K562 (cell line): ENCODE data around the gene ELAVL3. TPM values are rescaled to one million over a fixed set of nuclear protein-coding genes. Genes with fewer than 3 reads are reported as not detected.

Source experiments
- ATAC-seq: fragments of 200-7000 bp; cut with Tn5 transposase; 3 replicates; pipeline ENCODE4 v1.9.1; 2020; ENCODE audit warnings: moderate library complexity
- BruUV-seq: library from RNA; stranded (reverse); fragments of 400-500 nt; replicated peaks from 2 replicates; lab custom pipeline; 2021; lab: Mats Ljungman, UMichigan
- CTCF ChIA-PET: fragments of 300-600 bp; formaldehyde crosslinking; extraction: SDS; loops from one replicate; lab custom pipeline; 2021; ENCODE audit warnings: low intra/inter-chr PET ratio; lab: Yijun Ruan, JAX
- POLR2A ChIA-PET: fragments of 300-600, 350-650 bp; sonication (Branson Sonifier 250); formaldehyde crosslinking; extraction: SDS; loops from one replicate; lab custom pipeline; 2021; ENCODE audit warnings: antibody characterized with exemption, inconsistent platforms; lab: Yijun Ruan, JAX
- DNase-seq, 4 experiments: peaks; one replicate each; pipeline versions ENCODE4 v3.0.0 to v3.0.0-alpha.2; 2011 to 2018; ENCODE audit warnings: low spot score in 3 of 4, mixed read lengths in 3 of 4; ENCODE audit errors: extremely low read depth in 1 of 4
- FAIRE-seq: peaks from 2 replicates; lab custom pipeline; 2011; peaks lifted over from hg19 to GRCh38; lab: Jason Lieb, UNC
- H2AFZ ChIP-seq: 2 replicates; pipeline ENCODE4 v1.6.0; 2011; ENCODE audit warnings: low read depth, low read length, control low read depth, inconsistent platforms
- H3K27ac ChIP-seq: fragments of 200-600 bp; 3 replicates; pipeline ENCODE4 v1.8.0; 2011; ENCODE audit warnings: low read depth, mild to moderate bottlenecking, control low read depth, inconsistent platforms, low read length, moderate library complexity, mixed read lengths; ENCODE audit errors: extremely low read depth
- H3K27me3 ChIP-seq, 2 experiments: fragments of 300-600 bp in 1 of 2; 2 replicates in 1 of 2; 3 replicates in 1 of 2; pipeline versions ENCODE4 v1.6.0 to v1.8.0; 2011; ENCODE audit warnings: inconsistent platforms in 2 of 2, low read length in 2 of 2, mild to moderate bottlenecking in 1 of 2, mixed read lengths in 1 of 2, moderate library complexity in 1 of 2; ENCODE audit not compliant: control insufficient read depth in 2 of 2, insufficient read depth in 2 of 2
- H3K36me3 ChIP-seq: fragments of 300-600 bp; 3 replicates; pipeline ENCODE4 v1.8.0; 2011; ENCODE audit warnings: mild to moderate bottlenecking, low read length, inconsistent platforms; ENCODE audit not compliant: control insufficient read depth, insufficient read depth
- H3K4me1 ChIP-seq, 2 experiments: fragments of 200-600 bp in 1 of 2; replicated peaks in 1 of 2; 2 replicates in 1 of 2; 3 replicates in 1 of 2; pipeline versions ENCODE4 v1.5.1 to v1.8.0; 2011; ENCODE audit warnings: inconsistent platforms in 2 of 2, low read length in 2 of 2, mild to moderate bottlenecking in 1 of 2, mixed read lengths in 1 of 2, moderate library complexity in 1 of 2; ENCODE audit not compliant: control insufficient read depth in 2 of 2, insufficient read depth in 2 of 2
- H3K4me2 ChIP-seq: 2 replicates; pipeline ENCODE4 v1.6.1; 2011; ENCODE audit warnings: low read length, control low read depth, inconsistent platforms, mixed read lengths; ENCODE audit not compliant: insufficient read depth
- H3K4me3 ChIP-seq: fragments of 200-600 bp; sonication (generic), shearing (Covaris generic); 2 replicates; pipeline ENCODE4 v1.5.1; 2016; ENCODE audit warnings: control low read depth, inconsistent platforms
- H3K79me2 ChIP-seq: fragments of 200-600 bp; 3 replicates; pipeline ENCODE4 v1.8.0; 2011; ENCODE audit warnings: low read length, inconsistent platforms; ENCODE audit not compliant: control insufficient read depth, insufficient read depth
- H3K9ac ChIP-seq, 2 experiments: 2 replicates each; pipeline versions ENCODE4 v1.6.0 to v1.6.1; 2011; ENCODE audit warnings: low read depth in 2 of 2, low read length in 2 of 2, control low read depth in 1 of 2, inconsistent platforms in 1 of 2, mild to moderate bottlenecking in 1 of 2, mixed read lengths in 1 of 2; ENCODE audit not compliant: insufficient read depth in 1 of 2
- H3K9me1 ChIP-seq: one replicate; pipeline ENCODE4 v1.6.0; 2011; ENCODE audit warnings: inconsistent platforms, mild to moderate bottlenecking, low read length, moderate library complexity; ENCODE audit not compliant: control insufficient read depth, insufficient read depth
- H3K9me3 ChIP-seq: replicated peaks from 2 replicates; pipeline ENCODE4 v1.5.1; 2011; ENCODE audit warnings: low read depth, low read length, inconsistent platforms; ENCODE audit not compliant: control insufficient read depth, insufficient read depth
- H4K20me1 ChIP-seq: replicated peaks from 2 replicates; pipeline ENCODE4 v1.6.1; 2011; ENCODE audit warnings: low read length, inconsistent platforms, mixed read lengths; ENCODE audit not compliant: control insufficient read depth, insufficient read depth
- CBX2 ChIP-seq: fragments of 200-600 bp; sonication (generic); IDR thresholded peaks from one replicate; pipeline ENCODE4 v1.6.1; 2012; ENCODE audit warnings: mild to moderate bottlenecking, low read length, inconsistent platforms; ENCODE audit not compliant: insufficient read depth, poor library complexity, severe bottlenecking
- POLR2AphosphoS5 ChIP-seq: IDR thresholded peaks from 2 replicates; pipeline ENCODE4 v1.6.1; 2011; ENCODE audit warnings: mild to moderate bottlenecking, low read depth, low read length, moderate library complexity; ENCODE audit not compliant: control insufficient read depth, insufficient read depth
- SAFB2 ChIP-seq: fragments of 200-400 bp; formaldehyde crosslinking; IDR thresholded peaks from 2 replicates; pipeline ENCODE4 v1.6.1; 2018; ENCODE audit warnings: borderline replicate concordance, low read length, low read depth, moderate library complexity; ENCODE audit not compliant: severe bottlenecking
- ZNF224 ChIP-seq: sonication (generic); formaldehyde crosslinking; IDR thresholded peaks from 2 replicates; pipeline ENCODE4 v1.8.0; 2022; ENCODE audit warnings: mild to moderate bottlenecking, missing genetic modification reagents
- ZNF76 ChIP-seq: fragments of 250-450 bp; sonication (Bioruptor Pico); IDR thresholded peaks from 2 replicates; pipeline ENCODE4 v1.4.0; 2020; ENCODE audit warnings: mild to moderate bottlenecking, moderate library complexity, borderline replicate concordance
- WGBS: fragments of 100-300 bp; shearing (Covaris generic); methylation state at CpG from one replicate; pipeline ENCODE4 v1.1.6; 2016; ENCODE audit warnings: low coverage, mixed read lengths; ENCODE audit not compliant: insufficient coverage; ENCODE audit errors: missing lambda C conversion rate; 5-methylcytosine and 5-hydroxymethylcytosine counted together
- in situ Hi-C: fragments of 300-500 bp; cut with MboI; formaldehyde crosslinking; loops from 4 replicates; pipeline ENCODE4 v1.15.0; 2018; ENCODE audit warnings: inconsistent platforms, mixed read lengths
- intact Hi-C: fragments of 100-400 bp; cut with micrococcal nuclease; formaldehyde crosslinking; loops from 2 replicates; pipeline ENCODE4 v1.14.2; 2022
- polyA plus RNA-seq, 8 experiments: library from polyadenylated mRNA; depleted of rRNA in 4 of 8; stranded (reverse) in 5 of 8; unstranded in 3 of 8; fragments of >200 nt; fragmentation: Nextera tagmentation in 2 of 8; fragmentation: Illumina TruSeq in 1 of 8; extraction: Ambion mirVana in 2 of 8; extraction: Trizol in 1 of 8; gene quantifications; 2 replicates each; pipeline versions ENCODE4 v1.2.1 to v1.2.3, GENCODE V29; 2011 to 2014; ENCODE audit warnings: inconsistent platforms in 1 of 8, missing spikeins in 1 of 8
- total RNA-seq, 7 experiments: library from RNA; depleted of rRNA in 6 of 7; stranded (reverse); fragments of >200 nt in 6 of 7; fragmentation: Illumina TruSeq in 2 of 7; extraction: Trizol in 2 of 7; gene quantifications; 2 replicates each; pipeline versions ENCODE4 v1.2.1 to v1.2.3, GENCODE V29; 2011 to 2021; ENCODE audit warnings: low replicate concordance in 1 of 7

Gene ELAVL3
- total and polyA plus RNA-seq, 9 of the 15 experiments (the other 6 are each of a cell fraction or from before 2014, with no cell fraction given), result not detected

- Histone ChIP-seq H3K36me3 (peaks cover 11% of the 10 kb centered on the region; the same call in 2 of the 3 replicates), H3K27ac (no peak overlapping the region), H3K9ac (peak overlapping the region in 1 of 2 experiments; percentile 33; a peak in 1 of 4 replicates), H3K79me2 (no peaks in the 10 kb centered on the region), H3K4me1 (peaks cover 15 to 42% of the 10 kb centered on the region in 2 experiments), H4K20me1 (peaks cover 4% of the 10 kb centered on the region; the same call in 1 of the 2 replicates), H3K9me3 (no peaks in the 10 kb centered on the region), H3K4me3 (no peak overlapping the region), H3K9me1 (no peaks in the 10 kb centered on the region), H3K4me2 (no peak overlapping the region), H3K27me3 (no peaks in the 10 kb centered on the region), H2AFZ (no peak overlapping the region)
- no peak for ATAC-seq
- in situ Hi-C loops (loop anchor here (5.0 kb wide), 1 partner anchor 91 kb away; no protein-coding TSS in a partner anchor), intact Hi-C loops (loop anchor here (1.0 to 5.0 kb wide), 3 partner anchors 41 to 91 kb away; partner anchors contain the start of gene CNN1)
- TF ChIP-seq SAFB2 (no peak), POLR2AphosphoS5 (no peak), ZNF76 (CRISPR knock-in tag) (no peak), ZNF224 (CRISPR knock-in tag) (no peak), CBX2 (no peak)
- DNase-seq, result no peak
- BruUV-seq, result no TSS peak
- WGBS, result 85% methylated on average over 17 of the region's 22 CpGs
- no peak for FAIRE-seq
- POLR2A ChIA-PET, result interaction anchor here (0.6 to 0.8 kb wide), 2 partner anchors 304 to 895 kb away, joined by 3 to 4 read pairs; no protein-coding TSS in a partner anchor
- CTCF ChIA-PET, result interaction anchor here (0.5 to 1.6 kb wide), 4 partner anchors 14 to 92 kb away, joined by 3 to 7 read pairs (median 4); partner anchors contain the start of gene ELOF1
These were observed 15.0 kb upstream of the ELAVL3 start for GRCh38 chr19:11495885-11496284.
